GM18505 (cell line): Measurements from ENCODE around the gene DNM3.

ENCODE experiments used
- ATAC-seq: cut with Tn5 transposase; IDR thresholded peaks from one replicate; pipeline ENCODE4 v1.9.1; 2021; ENCODE audit not compliant: unreplicated experiment
- POLR2A ChIP-seq: IDR thresholded peaks from 4 replicates; pipeline ENCODE4 v1.6.1; 2011; ENCODE audit warnings: borderline replicate concordance; ENCODE audit not compliant: insufficient read depth, insufficient read length; ENCODE audit errors: extremely low read depth

DNM3 gene

GRCh38 chr1:171867236-171867635 lies 25.9 kb downstream of the DNM3 start:
- no peak for TF ChIP-seq POLR2A

GRCh38 chr1:171868217-171868803 lies 27.0 kb downstream of the DNM3 start:
- ATAC-seq: no peak
- TF ChIP-seq POLR2A: no peak

More at GRCh38 chr1:171867236-171867635, 25.9 kb downstream of the DNM3 start:
- no peak for ATAC-seq

GRCh38 chr1:171869097-171869496 lies 27.8 kb downstream of the DNM3 start:
- no peak for TF ChIP-seq POLR2A
- ATAC-seq: no peak

DNA sequence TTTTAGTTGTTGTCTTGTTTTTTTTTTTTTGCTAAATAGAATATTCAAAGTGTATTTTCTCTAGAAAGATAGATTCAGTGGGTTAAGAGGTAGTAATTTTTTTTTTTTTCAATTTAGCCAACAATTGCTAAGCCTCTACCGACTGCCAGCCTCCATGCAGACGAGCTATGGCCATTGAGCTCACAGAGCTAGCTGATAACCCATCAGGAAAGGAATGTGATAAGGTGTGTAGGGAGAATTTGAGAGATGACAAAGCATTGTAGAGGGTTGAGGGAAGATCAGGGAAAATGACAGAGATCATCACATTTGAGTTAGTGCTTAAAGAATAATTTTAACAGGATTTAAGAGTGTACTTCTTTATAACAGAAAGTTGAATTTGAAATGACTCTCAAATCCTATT lies 30.6 kb downstream of the DNM3 start:
- no peak for TF ChIP-seq POLR2A
- ATAC-seq: no peak

- TF ChIP-seq POLR2A: no peak
- no peak for ATAC-seq
Observed at GRCh38 chr1:171872430-171872829, 31.1 kb downstream of the DNM3 start.

GRCh38 chr1:171873664-171874063 lies 32.4 kb downstream of the DNM3 start:
- TF ChIP-seq POLR2A: no peak
- ATAC-seq: no peak

- no peak for ATAC-seq
- TF ChIP-seq POLR2A: no peak
Observed at GRCh38 chr1:171877701-171878100, 36.4 kb downstream of the DNM3 start.

DNA sequence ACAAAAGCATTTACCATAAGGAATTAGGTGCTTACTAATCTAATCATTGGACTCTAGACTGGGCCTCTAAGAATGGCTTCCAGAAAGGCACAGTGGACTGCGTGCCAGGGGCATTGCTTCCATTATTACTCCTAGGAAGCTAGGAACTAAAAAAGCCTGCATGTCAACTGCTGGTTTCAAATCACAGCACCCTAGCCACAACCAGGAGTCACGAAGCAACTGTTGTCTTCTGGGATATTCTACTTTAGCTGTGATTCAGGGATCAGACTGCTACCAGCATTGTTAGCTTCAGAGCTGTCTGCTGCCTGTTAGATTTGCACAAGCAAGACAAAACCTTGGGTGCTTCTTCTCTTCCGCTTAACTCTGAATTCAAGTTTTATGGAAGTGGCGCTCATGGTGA lies 38.3 kb downstream of the DNM3 start:
- no peak for TF ChIP-seq POLR2A
- no peak for ATAC-seq

DNA sequence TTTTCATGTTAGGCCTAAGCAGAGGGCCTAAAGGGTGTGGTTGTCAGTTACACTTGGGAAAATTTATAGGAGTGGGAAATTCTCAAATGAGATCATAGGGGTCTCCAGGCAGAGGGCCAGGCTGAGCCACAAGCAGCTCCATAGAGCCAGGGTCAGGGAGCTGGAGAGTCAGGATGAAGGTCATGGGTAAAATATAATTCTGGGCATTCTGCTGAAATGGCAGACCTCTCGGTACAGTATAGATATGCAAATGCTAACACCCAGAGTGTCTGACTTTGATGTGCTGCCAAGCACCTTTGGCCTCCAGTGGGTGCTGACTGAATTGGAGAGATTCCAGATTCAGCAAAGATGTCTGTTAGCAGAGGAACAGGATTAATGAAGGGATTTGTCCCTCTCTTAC lies 40.1 kb downstream of the DNM3 start:
- no peak for ATAC-seq
- TF ChIP-seq POLR2A: no peak

DNA sequence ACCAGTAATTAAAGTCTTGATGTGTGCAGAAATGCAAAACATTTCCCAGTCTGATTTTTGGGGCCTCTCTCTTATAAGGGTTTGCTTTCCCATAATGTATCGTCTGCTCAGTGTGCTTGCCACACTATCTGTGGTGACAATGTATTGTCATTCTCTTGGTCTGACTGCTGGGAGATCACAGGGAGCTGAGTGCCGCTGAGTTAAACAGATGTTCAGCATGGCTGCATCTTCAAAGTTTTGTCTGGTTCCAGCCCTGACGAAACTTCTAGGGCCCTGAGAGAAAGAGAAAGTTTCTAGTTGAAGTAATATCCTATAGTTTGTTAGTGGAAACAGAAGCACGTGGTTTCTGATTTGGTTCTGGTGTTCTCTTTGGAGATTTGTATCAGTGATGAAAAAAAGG lies 42.6 kb downstream of the DNM3 start:
- peak; percentile 55 for ATAC-seq
- TF ChIP-seq POLR2A: no peak

- no peak for TF ChIP-seq POLR2A
- ATAC-seq: no peak
Observed at GRCh38 chr1:171884475-171884874, 43.2 kb downstream of the DNM3 start.

DNA sequence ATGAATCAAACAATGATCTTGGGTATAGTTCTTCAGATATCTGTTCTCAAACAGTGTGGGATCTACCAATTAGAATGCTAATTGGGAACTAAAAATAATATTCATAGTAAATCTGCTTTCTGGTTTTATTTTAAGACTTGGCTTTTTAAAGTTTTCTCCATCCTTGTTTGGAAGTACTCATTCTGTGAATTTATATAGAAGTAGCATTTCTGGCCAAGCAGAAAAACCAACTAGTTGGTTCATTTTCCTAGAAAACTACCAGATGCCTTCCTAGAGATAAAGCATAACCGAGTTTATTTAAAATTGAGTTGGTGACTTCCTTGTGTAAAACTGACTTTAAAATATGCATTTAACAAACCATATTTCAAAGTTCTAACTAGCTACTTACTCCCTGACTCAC lies 48.8 kb downstream of the DNM3 start:
- TF ChIP-seq POLR2A: no peak
- ATAC-seq: no peak

GRCh38 chr1:171896936-171897703 lies 55.8 kb downstream of the DNM3 start:
- ATAC-seq: no peak
- no peak for TF ChIP-seq POLR2A

DNA sequence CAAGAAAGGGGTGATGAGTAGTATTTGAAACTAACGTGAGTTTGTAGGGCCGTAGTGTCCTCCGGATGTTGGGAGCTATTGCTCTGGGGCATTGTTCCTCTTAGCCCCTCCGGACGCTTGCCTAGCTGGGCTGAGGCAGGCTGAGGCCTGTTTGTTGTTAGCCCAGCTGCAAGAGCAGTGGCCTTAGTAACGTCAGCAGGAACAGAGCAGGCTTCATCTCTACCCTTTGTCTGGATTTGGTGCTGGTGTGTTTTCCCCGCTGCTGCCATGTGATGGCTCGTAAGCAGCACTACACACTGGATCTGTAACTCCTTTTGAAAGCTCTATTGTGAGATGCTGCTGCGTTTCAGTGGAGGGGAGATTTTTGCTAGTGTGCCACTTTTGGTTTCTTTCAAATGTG lies 57.6 kb downstream of the DNM3 start:
- TF ChIP-seq POLR2A: no peak
- ATAC-seq: no peak
